Right lobe of liver (tissue), 6 donors: Measurements from ENCODE around the gene SLU7. TPM values are rescaled to one million over a fixed set of nuclear protein-coding genes. Genes with fewer than 3 reads are reported as not detected.

Source experiments
- ATAC-seq, 4 donors: fragments of 200-7000 bp; cut with Tn5 transposase; one replicate each; pipeline ENCODE4 v1.9.1; 2020; ENCODE audit warnings: mild to moderate bottlenecking in 4 of 4, moderate library complexity in 4 of 4
- DNase-seq, 3 donors: peaks; one replicate each; pipeline ENCODE4 v3.0.0-alpha.2; 2020
- H3K27ac ChIP-seq, 3 donors: fragments of 200-600 bp; one replicate each; pipeline ENCODE4 v1.8.0; 2022
- H3K27me3 ChIP-seq, 2 donors: fragments of 200-600 bp; one replicate each; pipeline ENCODE4 v1.8.0; 2022
- H3K36me3 ChIP-seq, 4 donors: fragments of 200-600 bp; sonication (generic) in 1 of 4; one replicate each; pipeline versions ENCODE4 v1.5.1 to v1.8.0; 2017 to 2022; ENCODE audit warnings: control low read depth in 1 of 4
- H3K4me1 ChIP-seq, 4 donors: fragments of 200-600 bp; sonication (generic) in 1 of 4; one replicate each; pipeline versions ENCODE4 v1.5.1 to v1.8.0; 2017 to 2022; ENCODE audit warnings: control low read depth in 1 of 4
- H3K4me3 ChIP-seq, 3 donors: fragments of 200-600 bp; one replicate each; pipeline ENCODE4 v1.8.0; 2022
- H3K9me3 ChIP-seq, 4 donors: fragments of 200-600 bp; sonication (generic) in 1 of 4; one replicate each; pipeline versions ENCODE4 v1.5.1 to v1.8.0; 2017 to 2022; ENCODE audit warnings: control low read depth in 1 of 4
- POLR2A ChIP-seq: fragments of 450-650 bp; IDR thresholded peaks from one replicate; pipeline ENCODE4 v1.6.1; 2017; ENCODE audit warnings: antibody characterized with exemption, mild to moderate bottlenecking
- WGBS: methylation state at CpG from one replicate; pipeline ENCODE4 v1.1.6; 2018; ENCODE audit warnings: low coverage, low lambda C conversion rate; ENCODE audit not compliant: insufficient coverage; ENCODE audit errors: missing lambda C conversion rate; 5-methylcytosine and 5-hydroxymethylcytosine counted together
- intact Hi-C, 2 donors: fragments of 100-400 bp; cut with DNase I; formaldehyde crosslinking; loops; one replicate each; pipeline versions ENCODE4 v1.11.2 to v1.14.1; 2022
- total RNA-seq, 6 experiments: library from RNA; depleted of rRNA in 2 of 6; stranded (reverse); fragments of >200 nt in 2 of 6; fragmentation: NEBNext Ultra II Directional in 3 of 6; extraction: Animal tissue kit (Norgen Biotek cat#: 25700) in 3 of 6; gene quantifications; one replicate each; pipeline versions ENCODE4 v1.1.0 to v1.2.4, GENCODE V29; 2016 to 2023
- TF ChIP-seq, protein P1 (sequence below), 4 donors: fragments of 200-600 bp in 3 of 4; fragments of 450-650 bp in 1 of 4; IDR thresholded peaks; one replicate each; pipeline versions ENCODE4 v1.5.1 to v1.8.0; 2016 to 2022; ENCODE audit warnings: antibody characterized with exemption in 4 of 4, mild to moderate bottlenecking in 2 of 4
- donor health status: DM: no; HTN: yes; CAD: no.
- donor health status: DM: no; HTN: no; CAD: no.
- donor health status: DM: no; HTN: no; CAD: no.
- donor health status: DM: no; HTN: yes; CAD: no.
- donor health status: DM: no; HTN: yes; CAD: no.

Gene SLU7
- total RNA-seq, 6 experiments from 2014 or later = 11.6 to 19.4 (median 17.0) TPM

DNA sequence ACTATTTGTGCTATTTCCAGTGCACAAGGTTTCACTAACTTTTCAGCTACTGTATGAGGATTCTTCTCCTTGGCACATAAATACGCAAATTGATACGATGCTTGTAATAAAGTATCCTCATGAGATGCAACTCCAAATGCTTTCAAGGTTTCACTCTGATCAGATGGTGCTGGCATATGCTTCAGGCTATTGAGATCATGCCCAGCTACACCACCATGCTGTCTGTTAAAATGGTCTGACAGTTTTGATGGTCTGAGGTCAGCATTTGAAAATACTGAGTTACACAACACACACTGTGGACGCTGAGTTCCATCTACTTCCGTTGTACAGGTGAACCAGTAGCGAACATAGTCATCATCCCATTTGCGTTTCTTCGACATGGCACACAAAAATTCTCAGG lies 23.8 kb downstream of the SLU7 start:
- H3K4me3 ChIP-seq = no peak overlapping the region
- no peak for DNase-seq
- TF ChIP-seq POLR2A = no peak
- TF ChIP-seq, protein P1, sequence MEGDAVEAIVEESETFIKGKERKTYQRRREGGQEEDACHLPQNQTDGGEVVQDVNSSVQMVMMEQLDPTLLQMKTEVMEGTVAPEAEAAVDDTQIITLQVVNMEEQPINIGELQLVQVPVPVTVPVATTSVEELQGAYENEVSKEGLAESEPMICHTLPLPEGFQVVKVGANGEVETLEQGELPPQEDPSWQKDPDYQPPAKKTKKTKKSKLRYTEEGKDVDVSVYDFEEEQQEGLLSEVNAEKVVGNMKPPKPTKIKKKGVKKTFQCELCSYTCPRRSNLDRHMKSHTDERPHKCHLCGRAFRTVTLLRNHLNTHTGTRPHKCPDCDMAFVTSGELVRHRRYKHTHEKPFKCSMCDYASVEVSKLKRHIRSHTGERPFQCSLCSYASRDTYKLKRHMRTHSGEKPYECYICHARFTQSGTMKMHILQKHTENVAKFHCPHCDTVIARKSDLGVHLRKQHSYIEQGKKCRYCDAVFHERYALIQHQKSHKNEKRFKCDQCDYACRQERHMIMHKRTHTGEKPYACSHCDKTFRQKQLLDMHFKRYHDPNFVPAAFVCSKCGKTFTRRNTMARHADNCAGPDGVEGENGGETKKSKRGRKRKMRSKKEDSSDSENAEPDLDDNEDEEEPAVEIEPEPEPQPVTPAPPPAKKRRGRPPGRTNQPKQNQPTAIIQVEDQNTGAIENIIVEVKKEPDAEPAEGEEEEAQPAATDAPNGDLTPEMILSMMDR (IDR thresholded peaks at IDR 0.05) = no peak
- H3K36me3 ChIP-seq = no peaks in the 10 kb centered on the region
- H3K9me3 ChIP-seq = no peaks in the 10 kb centered on the region
- 96% methylated on average over 7 of the region's 7 CpGs for WGBS
- H3K4me1 ChIP-seq = peaks cover 0 to 10% (median 1%) of the 10 kb centered on the region in 4 donors
- intact Hi-C loops = no loop called here
- ATAC-seq = no peak
- no peak overlapping the region for H3K27ac ChIP-seq
- H3K27me3 ChIP-seq = no peaks in the 10 kb centered on the region

DNA sequence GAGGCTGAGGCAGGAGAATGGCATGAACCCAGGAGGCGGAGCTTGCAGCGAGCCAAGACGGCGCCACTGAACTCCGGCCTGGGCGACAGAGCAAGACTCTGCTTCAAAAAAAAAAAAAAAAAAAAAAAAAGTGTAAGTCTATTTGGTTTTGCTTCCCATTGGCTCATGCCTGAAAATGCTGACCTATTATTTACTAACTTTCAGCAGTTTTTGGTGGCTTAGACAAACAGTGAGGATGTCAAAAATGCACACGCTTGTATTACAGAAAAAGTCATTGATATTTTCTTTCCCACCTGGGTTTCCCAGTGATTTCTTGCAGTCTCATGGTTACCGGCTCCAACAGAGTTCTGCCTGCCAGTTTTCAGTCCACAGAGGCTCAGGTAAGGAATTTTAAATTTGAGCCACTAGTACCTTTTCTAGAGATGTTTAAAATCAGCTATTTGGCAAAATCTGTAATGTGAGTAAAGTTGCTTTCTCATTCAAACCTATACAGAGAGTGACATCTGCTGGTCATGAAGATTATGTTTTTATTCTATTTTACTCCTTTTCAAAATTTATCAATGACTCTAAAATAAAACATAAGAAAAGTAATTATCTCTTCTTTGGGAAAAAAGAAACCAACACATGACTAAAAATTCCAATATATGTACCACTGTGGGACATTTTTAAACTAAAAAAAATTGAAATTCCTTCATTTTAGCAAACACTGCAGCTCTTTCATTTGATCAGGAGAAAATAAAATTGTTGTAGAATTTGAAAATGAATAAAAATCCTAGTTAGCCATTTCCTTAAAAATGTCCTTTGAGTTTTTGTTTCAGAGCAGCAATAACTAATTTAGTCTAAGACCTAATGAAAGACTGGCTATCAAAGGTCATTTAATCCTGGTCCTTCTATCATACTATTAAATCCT lies 27.8 kb downstream of the SLU7 start:
- H3K4me1 ChIP-seq = peaks cover 0 to 3% (median 0%) of the 10 kb centered on the region in 4 donors
- intact Hi-C loops = no loop called here
- TF ChIP-seq, protein P1 (IDR thresholded peaks at IDR 0.05) = peak; percentile 40 to 55 (median 52)
- no peak for TF ChIP-seq POLR2A
- 15% methylated on average over 2 of the region's 8 CpGs for WGBS
- H3K27me3 ChIP-seq = no peaks in the 10 kb centered on the region
- H3K27ac ChIP-seq = no peak overlapping the region
- no peaks in the 10 kb centered on the region for H3K9me3 ChIP-seq
- ATAC-seq = peak; percentile 56 to 76 (median 68)
- H3K36me3 ChIP-seq = no peaks in the 10 kb centered on the region
- no peak for DNase-seq
- H3K4me3 ChIP-seq = no peak overlapping the region

DNA sequence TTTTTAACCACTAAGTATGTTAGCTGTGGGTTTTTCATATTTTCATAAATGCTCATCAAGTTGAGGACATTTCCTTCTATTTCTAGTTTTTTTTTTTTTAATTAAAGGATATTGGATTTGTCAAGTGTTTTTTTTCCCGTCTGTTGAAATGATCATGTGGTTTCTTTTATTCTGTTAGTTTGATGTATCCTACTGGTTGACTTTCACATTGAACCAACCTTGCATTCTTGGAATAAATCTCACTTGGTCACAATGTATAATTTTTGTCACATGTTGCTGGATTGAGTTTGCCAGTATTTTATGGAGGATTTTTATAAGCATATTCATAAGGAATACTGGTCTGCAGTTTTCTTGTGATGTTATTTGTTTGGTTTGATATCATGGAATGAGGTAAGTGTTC lies 31.4 kb downstream of the SLU7 start:
- ATAC-seq = no peak
- H3K4me1 ChIP-seq = peaks cover 0 to 3% (median 0%) of the 10 kb centered on the region in 4 donors
- no peak overlapping the region for H3K4me3 ChIP-seq
- H3K27me3 ChIP-seq = no peaks in the 10 kb centered on the region
- no peak for DNase-seq
- H3K9me3 ChIP-seq = no peaks in the 10 kb centered on the region
- TF ChIP-seq POLR2A = no peak
- TF ChIP-seq, protein P1 (IDR thresholded peaks at IDR 0.05) = no peak
- WGBS = 86% methylated on average over 1 of the region's 1 CpG
- intact Hi-C loops = no loop called here
- H3K36me3 ChIP-seq = no peaks in the 10 kb centered on the region
- no peak overlapping the region for H3K27ac ChIP-seq

DNA sequence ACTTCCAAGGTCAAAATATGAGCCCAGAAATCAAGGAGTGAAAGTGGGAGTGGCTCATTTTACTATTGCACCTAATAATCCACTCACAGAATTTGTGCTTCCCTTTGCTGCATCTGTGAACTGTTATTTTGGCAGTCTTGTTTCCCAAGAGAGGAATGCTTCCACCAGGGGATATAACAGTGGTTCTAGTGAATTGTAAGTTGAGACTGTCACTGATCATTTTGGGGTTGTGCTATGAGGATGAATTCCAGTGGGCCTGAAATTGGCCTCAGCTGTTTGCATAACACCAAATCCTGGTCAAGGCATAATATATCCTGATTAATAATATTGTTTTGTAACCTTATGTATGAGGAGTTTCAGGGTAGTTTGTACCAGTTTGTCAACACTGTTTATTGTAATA lies 33.4 kb downstream of the SLU7 start:
- intact Hi-C loops = no loop called here
- no peak for ATAC-seq

More for the DNA sequence above, 33.4 kb downstream of the SLU7 start:
- no peak overlapping the region for H3K27ac ChIP-seq
- TF ChIP-seq, protein P1 (IDR thresholded peaks at IDR 0.05) = no peak
- H3K27me3 ChIP-seq = no peaks in the 10 kb centered on the region
- H3K36me3 ChIP-seq = no peaks in the 10 kb centered on the region
- H3K4me1 ChIP-seq = no peaks in the 10 kb centered on the region
- DNase-seq = no peak
- no peaks in the 10 kb centered on the region for H3K9me3 ChIP-seq
- H3K4me3 ChIP-seq = no peak overlapping the region
